GM21367 (cell line): ENCODE results near the gene IPCEF1.

ENCODE experiments used
- ATAC-seq: cut with Tn5 transposase; IDR thresholded peaks from one replicate; pipeline ENCODE4 v1.9.1; 2021; ENCODE audit not compliant: unreplicated experiment

IPCEF1 gene

DNA sequence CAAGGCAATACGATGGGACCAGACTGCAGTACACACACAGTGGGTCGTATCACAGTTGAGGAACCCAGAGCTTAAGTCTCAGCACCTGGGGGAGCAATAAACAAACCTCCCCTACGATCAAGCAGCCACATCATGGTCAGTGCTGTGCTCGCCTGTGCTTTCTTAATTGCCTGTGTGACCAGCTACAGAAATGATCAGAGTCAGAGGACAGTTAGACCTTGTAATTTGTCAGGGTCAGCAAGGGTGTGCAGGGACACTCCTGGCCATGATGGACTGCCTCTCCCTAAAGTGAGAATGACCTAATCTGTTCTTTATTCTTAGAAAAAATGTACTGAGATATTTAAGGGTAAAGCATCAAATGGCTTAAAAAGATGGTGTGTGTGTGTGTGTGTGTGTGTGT lies 239.1 kb downstream of the IPCEF1 start:
- ATAC-seq, result no peak

DNA sequence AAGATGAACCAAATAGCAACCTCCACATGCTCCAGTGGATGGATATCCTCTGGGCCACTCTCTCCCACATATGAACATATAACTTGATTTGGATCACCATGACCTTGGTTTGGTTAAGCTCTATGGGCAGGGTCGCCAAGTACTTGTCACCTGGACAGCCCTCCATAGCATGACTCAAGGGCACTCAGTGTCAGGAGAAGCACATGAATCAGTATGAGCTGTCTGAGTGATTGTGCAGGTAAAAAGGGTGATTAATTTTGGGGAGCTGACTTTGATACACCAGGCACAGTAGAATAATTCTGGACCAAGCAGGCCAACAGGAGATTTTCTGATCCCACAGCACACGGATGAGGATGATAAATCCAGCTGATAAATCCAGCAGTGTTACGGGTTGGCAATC lies 243.2 kb downstream of the IPCEF1 start:
- ATAC-seq, result no peak

DNA sequence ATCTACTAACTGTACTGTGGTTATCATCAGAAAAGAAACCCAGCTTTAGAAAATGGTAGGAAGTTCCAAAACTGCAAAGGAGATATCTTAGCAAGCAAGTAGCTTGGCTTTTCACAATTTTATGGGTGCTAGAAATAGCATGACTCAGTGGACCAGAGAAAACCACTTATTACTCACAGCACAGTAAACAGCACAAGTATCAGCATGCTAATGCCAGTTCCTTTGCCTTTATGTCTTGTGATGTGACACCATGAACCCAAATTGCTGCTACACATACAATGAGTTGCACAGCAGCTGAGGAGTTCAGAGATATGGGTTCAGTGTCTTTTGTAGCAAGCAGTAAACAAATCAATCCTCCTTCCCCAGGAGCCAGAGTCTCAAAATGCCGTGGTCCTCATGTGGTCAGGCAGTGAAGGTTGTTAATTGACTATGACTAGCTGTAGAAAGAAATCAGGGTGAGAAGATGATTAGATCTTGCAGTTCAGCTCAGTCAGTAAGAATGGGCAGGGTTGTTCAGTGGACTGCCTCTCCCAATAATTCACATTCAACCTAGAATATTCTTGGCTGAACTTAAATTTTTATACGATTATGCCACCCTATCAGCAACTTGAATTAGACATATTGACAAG lies 244.3 kb downstream of the IPCEF1 start:
- no peak for ATAC-seq

DNA sequence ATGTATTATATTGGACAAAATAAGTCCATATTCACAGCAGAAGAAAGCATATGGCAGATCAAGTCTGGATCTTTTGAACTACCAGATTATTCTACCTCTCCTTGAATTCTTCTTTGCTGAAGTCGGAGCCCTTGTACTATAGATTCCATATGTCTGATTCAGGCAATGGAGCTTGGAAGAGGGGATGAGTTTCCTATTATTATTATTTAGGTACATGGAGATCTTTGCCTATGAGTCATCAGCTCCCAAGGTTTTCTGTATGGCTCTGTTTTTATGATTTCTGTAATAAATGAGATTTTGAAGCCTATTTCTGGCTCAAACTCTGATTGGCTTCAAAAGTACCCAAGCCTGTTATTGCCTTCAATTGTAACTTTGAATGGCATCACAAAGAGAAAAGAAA lies 245.6 kb downstream of the IPCEF1 start:
- ATAC-seq, result no peak

DNA sequence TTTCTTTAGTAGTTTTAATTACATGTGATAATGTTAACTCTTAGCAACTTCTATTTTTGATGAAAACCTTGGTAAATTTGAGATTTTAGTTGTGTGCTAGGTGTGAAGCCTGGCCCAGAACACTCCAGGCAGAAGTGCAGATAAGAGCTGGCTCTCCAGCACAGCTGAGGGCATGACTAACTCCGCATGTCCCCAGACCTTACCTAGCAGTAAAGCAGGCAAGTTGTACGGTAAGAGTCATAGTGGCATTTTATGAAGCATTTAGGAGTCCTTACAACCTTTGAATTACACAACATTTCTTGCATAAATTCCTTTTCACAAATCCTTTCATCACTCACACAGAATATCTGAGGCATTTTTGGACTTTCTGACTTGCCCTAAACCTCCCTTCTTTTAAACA lies 250.4 kb downstream of the IPCEF1 start:
- ATAC-seq, result no peak
